Right lobe of liver (tissue), 6 donors: ENCODE measurements around the gene GRID2IP. TPM values are rescaled to one million over a fixed set of nuclear protein-coding genes. Genes with fewer than 3 reads are reported as not detected.

ENCODE experiments used
- ATAC-seq, 4 donors: fragments of 200-7000 bp; cut with Tn5 transposase; one replicate each; pipeline ENCODE4 v1.9.1; 2020; ENCODE audit warnings: mild to moderate bottlenecking in 4 of 4, moderate library complexity in 4 of 4
- DNase-seq, 3 donors: peaks; one replicate each; pipeline ENCODE4 v3.0.0-alpha.2; 2020
- H3K27ac ChIP-seq, 3 donors: fragments of 200-600 bp; one replicate each; pipeline ENCODE4 v1.8.0; 2022
- H3K27me3 ChIP-seq, 2 donors: fragments of 200-600 bp; one replicate each; pipeline ENCODE4 v1.8.0; 2022
- H3K36me3 ChIP-seq, 4 donors: fragments of 200-600 bp; sonication (generic) in 1 of 4; one replicate each; pipeline versions ENCODE4 v1.5.1 to v1.8.0; 2017 to 2022; ENCODE audit warnings: control low read depth in 1 of 4
- H3K4me1 ChIP-seq, 4 donors: fragments of 200-600 bp; sonication (generic) in 1 of 4; one replicate each; pipeline versions ENCODE4 v1.5.1 to v1.8.0; 2017 to 2022; ENCODE audit warnings: control low read depth in 1 of 4
- H3K4me3 ChIP-seq, 3 donors: fragments of 200-600 bp; one replicate each; pipeline ENCODE4 v1.8.0; 2022
- H3K9me3 ChIP-seq, 4 donors: fragments of 200-600 bp; sonication (generic) in 1 of 4; one replicate each; pipeline versions ENCODE4 v1.5.1 to v1.8.0; 2017 to 2022; ENCODE audit warnings: control low read depth in 1 of 4
- CTCF ChIP-seq, 4 donors: fragments of 200-600 bp in 3 of 4; fragments of 450-650 bp in 1 of 4; IDR thresholded peaks; one replicate each; pipeline versions ENCODE4 v1.5.1 to v1.8.0; 2016 to 2022; ENCODE audit warnings: antibody characterized with exemption in 4 of 4, mild to moderate bottlenecking in 2 of 4
- POLR2A ChIP-seq: fragments of 450-650 bp; IDR thresholded peaks from one replicate; pipeline ENCODE4 v1.6.1; 2017; ENCODE audit warnings: antibody characterized with exemption, mild to moderate bottlenecking
- WGBS: methylation state at CpG from one replicate; pipeline ENCODE4 v1.1.6; 2018; ENCODE audit warnings: low coverage, low lambda C conversion rate; ENCODE audit not compliant: insufficient coverage; ENCODE audit errors: missing lambda C conversion rate; 5-methylcytosine and 5-hydroxymethylcytosine counted together
- intact Hi-C, 2 donors: fragments of 100-400 bp; cut with DNase I; formaldehyde crosslinking; loops; one replicate each; pipeline versions ENCODE4 v1.11.2 to v1.14.1; 2022
- total RNA-seq, 6 experiments: library from RNA; depleted of rRNA in 2 of 6; stranded (reverse); fragments of >200 nt in 2 of 6; fragmentation: NEBNext Ultra II Directional in 3 of 6; extraction: Animal tissue kit (Norgen Biotek cat#: 25700) in 3 of 6; gene quantifications; one replicate each; pipeline versions ENCODE4 v1.1.0 to v1.2.4, GENCODE V29; 2016 to 2023
- donor health status: DM: no; HTN: yes; CAD: no.
- donor health status: DM: no; HTN: no; CAD: no.
- donor health status: DM: no; HTN: no; CAD: no.
- donor health status: DM: no; HTN: yes; CAD: no.
- donor health status: DM: no; HTN: yes; CAD: no.

Gene GRID2IP
- total RNA-seq, 6 experiments from 2014 or later: 0.05 to 0.07 TPM; not detected in 4

- ATAC-seq (peak in 3 of 4 donors; percentile 21 to 47 (median 34)), DNase-seq (no peak)
- Histone ChIP-seq H3K9me3 (no peaks in the 10 kb centered on the region), H3K27ac (no peak overlapping the region), H3K4me3 (no peak overlapping the region), H3K27me3 (no peaks in the 10 kb centered on the region), H3K4me1 (no peaks in the 10 kb centered on the region), H3K36me3 (no peaks in the 10 kb centered on the region)
- TF ChIP-seq POLR2A (no peak), CTCF (IDR thresholded peaks at IDR 0.05) (peak in 3 of 4 donors; percentile 19 to 27 (median 21))
- WGBS: 55% methylated on average over 5 of the region's 6 CpGs
- intact Hi-C loops: no loop called here
These were observed 4.9 kb upstream of the GRID2IP start for GRCh38 chr7:6556196-6556595.

- Histone ChIP-seq H3K27me3 (no peaks in the 10 kb centered on the region), H3K4me1 (no peaks in the 10 kb centered on the region), H3K36me3 (no peaks in the 10 kb centered on the region), H3K27ac (no peak overlapping the region), H3K4me3 (no peak overlapping the region), H3K9me3 (no peaks in the 10 kb centered on the region)
- WGBS: 67% methylated on average over 7 of the region's 7 CpGs
- TF ChIP-seq CTCF (IDR thresholded peaks at IDR 0.05): no peak
- TF ChIP-seq POLR2A: no peak
- no peak for DNase-seq
- ATAC-seq: no peak
- intact Hi-C loops: no loop called here
These were observed 3.6 kb upstream of the GRID2IP start for GRCh38 chr7:6554848-6555247.

- Histone ChIP-seq H3K36me3 (no peaks in the 10 kb centered on the region), H3K4me3 (no peak overlapping the region), H3K27ac (no peak overlapping the region), H3K27me3 (no peaks in the 10 kb centered on the region), H3K9me3 (no peaks in the 10 kb centered on the region), H3K4me1 (no peaks in the 10 kb centered on the region)
- ATAC-seq (no peak), DNase-seq (no peak)
- 73% methylated on average over 1 of the region's 7 CpGs for WGBS
- intact Hi-C loops: no loop called here
- TF ChIP-seq POLR2A (no peak), CTCF (IDR thresholded peaks at IDR 0.05) (no peak)
These were observed 2.3 kb upstream of the GRID2IP start for GRCh38 chr7:6553448-6554044.

- no peak overlapping the region for H3K4me3 ChIP-seq
- H3K27me3 ChIP-seq: no peaks in the 10 kb centered on the region
- no peaks in the 10 kb centered on the region for H3K9me3 ChIP-seq
- no peaks in the 10 kb centered on the region for H3K36me3 ChIP-seq
- intact Hi-C loops: no loop called here
- no peak for TF ChIP-seq POLR2A
- no peak for TF ChIP-seq CTCF (IDR thresholded peaks at IDR 0.05)
- no CpG with 5 or more reads among the region's 1 CpG for WGBS
- H3K4me1 ChIP-seq: no peaks in the 10 kb centered on the region
- H3K27ac ChIP-seq: no peak overlapping the region
- DNase-seq: no peak
- no peak for ATAC-seq
These were observed 3.9 kb downstream of the GRID2IP start for GRCh38 chr7:6547400-6547799.
